Ectodermal cell (in vitro differentiated cells): ENCODE results near the gene NTM.

Source experiments
- H3K27ac ChIP-seq: 2 replicates; pipeline ENCODE4 v1.7.0; 2013; ENCODE audit warnings: mild to moderate bottlenecking, low read depth, low read length; ENCODE audit not compliant: insufficient read depth, poor library complexity, severe bottlenecking
- H3K27me3 ChIP-seq: 2 replicates; pipeline ENCODE4 v1.7.0; 2013; ENCODE audit warnings: mild to moderate bottlenecking, low read length; ENCODE audit not compliant: insufficient read depth, control insufficient read depth, poor library complexity, severe bottlenecking
- H3K36me3 ChIP-seq: one replicate; pipeline ENCODE4 v1.7.0; 2013; ENCODE audit warnings: low read length; ENCODE audit not compliant: control insufficient read depth, insufficient read depth
- H3K4me1 ChIP-seq: one replicate; pipeline ENCODE4 v1.7.0; 2013; ENCODE audit warnings: low read length; ENCODE audit not compliant: control insufficient read depth, insufficient read depth
- H3K4me3 ChIP-seq: 2 replicates; pipeline ENCODE4 v1.7.0; 2013; ENCODE audit warnings: low read depth, low read length, control low read depth; ENCODE audit not compliant: insufficient read depth
- H3K9me3 ChIP-seq: 2 replicates; pipeline ENCODE4 v1.7.0; 2013; ENCODE audit warnings: mild to moderate bottlenecking, low read length, moderate library complexity; ENCODE audit not compliant: control insufficient read depth
- WGBS, 2 experiments: methylation state at CpG; one replicate each; pipeline ENCODE4 v1.1.7; 2013; ENCODE audit warnings: missing lambda C conversion rate in 2 of 2; 5-methylcytosine and 5-hydroxymethylcytosine counted together

Gene NTM

DNA sequence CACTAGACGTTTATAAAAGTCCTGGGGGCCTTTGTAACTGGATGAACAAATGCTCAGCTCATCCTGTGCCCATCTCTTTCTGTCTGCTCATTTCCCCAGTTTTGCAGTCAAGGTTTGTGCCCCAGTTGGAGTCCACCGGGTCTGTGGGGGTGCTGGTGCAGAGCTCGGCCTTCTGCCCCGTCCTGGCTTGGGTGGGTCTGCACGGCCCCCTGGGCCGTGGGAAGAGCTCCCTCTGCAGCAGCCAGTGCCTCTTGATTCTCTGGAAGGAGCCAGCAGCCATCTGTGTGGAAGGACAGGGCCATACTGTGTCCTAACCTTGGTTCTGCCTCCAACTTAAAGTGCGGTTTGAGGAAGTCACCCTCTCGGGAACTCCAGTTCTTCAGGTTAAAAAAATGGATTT is 140.2 kb downstream of the NTM start:
- Histone ChIP-seq H3K9me3 (no peaks in the 10 kb centered on the region), H3K27ac (no peak overlapping the region), H3K4me1 (no peaks in the 10 kb centered on the region), H3K36me3 (no peaks in the 10 kb centered on the region), H3K27me3 (no peaks in the 10 kb centered on the region), H3K4me3 (no peak overlapping the region)
- 90 to 92% methylated on average over 8 of the region's 8 CpGs for WGBS, 2 experiments

DNA sequence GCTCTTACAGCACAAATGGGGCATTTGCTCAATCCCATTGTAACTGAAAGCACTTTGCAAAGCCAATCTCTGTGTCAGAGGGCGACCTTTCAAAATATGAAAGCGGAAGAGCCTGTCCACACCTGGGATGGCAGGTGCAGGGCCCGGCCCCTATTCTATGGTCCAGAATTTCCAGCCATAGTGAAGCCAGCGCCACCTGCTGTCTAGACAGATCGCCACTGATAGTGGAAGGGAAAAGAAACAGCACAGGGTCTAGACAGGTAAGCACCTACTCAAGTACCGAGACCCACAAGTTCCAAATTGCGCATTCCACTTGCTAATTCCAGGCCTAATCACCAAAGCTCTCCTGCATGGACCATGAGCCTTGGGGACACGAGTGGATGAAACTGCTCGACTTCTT is 141.4 kb downstream of the NTM start:
- no peaks in the 10 kb centered on the region for H3K36me3 ChIP-seq
- H3K27me3 ChIP-seq, result no peaks in the 10 kb centered on the region
- H3K4me3 ChIP-seq, result no peak overlapping the region
- no peaks in the 10 kb centered on the region for H3K9me3 ChIP-seq
- no peaks in the 10 kb centered on the region for H3K4me1 ChIP-seq
- no peak overlapping the region for H3K27ac ChIP-seq
- 53 to 58% methylated on average over 9 of the region's 9 CpGs for WGBS, 2 experiments

- Histone ChIP-seq H3K9me3 (no peaks in the 10 kb centered on the region), H3K4me1 (no peaks in the 10 kb centered on the region), H3K4me3 (no peak overlapping the region), H3K27me3 (no peaks in the 10 kb centered on the region), H3K36me3 (no peaks in the 10 kb centered on the region), H3K27ac (no peak overlapping the region)
- WGBS, 2 experiments, result 85 to 90% methylated on average over 3 of the region's 3 CpGs
These were observed 141.8 kb downstream of the NTM start for GRCh38 chr11:131512228-131512627.

- 96 to 100% methylated on average over 6 of the region's 6 CpGs for WGBS, 2 experiments
These were observed 143.6 kb downstream of the NTM start for GRCh38 chr11:131514062-131514461.

GRCh38 chr11:131518305-131518838 is 148.0 kb downstream of the NTM start:
- WGBS, 2 experiments, result 60% methylated on average over 1 of the region's 1 CpG; no CpG with 5 or more reads in 1 of the 2 experiments
- no peaks in the 10 kb centered on the region for H3K9me3 ChIP-seq
- no peak overlapping the region for H3K27ac ChIP-seq
- H3K27me3 ChIP-seq, result no peaks in the 10 kb centered on the region
- H3K4me1 ChIP-seq, result no peaks in the 10 kb centered on the region
- no peaks in the 10 kb centered on the region for H3K36me3 ChIP-seq
- no peak overlapping the region for H3K4me3 ChIP-seq

More at GRCh38 chr11:131514062-131514461, 143.6 kb downstream of the NTM start:
- Histone ChIP-seq H3K4me3 (no peak overlapping the region), H3K36me3 (no peaks in the 10 kb centered on the region), H3K27ac (no peak overlapping the region), H3K4me1 (no peaks in the 10 kb centered on the region), H3K27me3 (no peaks in the 10 kb centered on the region), H3K9me3 (no peaks in the 10 kb centered on the region)

GRCh38 chr11:131522851-131523250 is 152.4 kb downstream of the NTM start:
- 91 to 98% methylated on average over 2 of the region's 2 CpGs for WGBS, 2 experiments
- no peaks in the 10 kb centered on the region for H3K36me3 ChIP-seq
- no peaks in the 10 kb centered on the region for H3K9me3 ChIP-seq
- H3K4me1 ChIP-seq, result no peaks in the 10 kb centered on the region
- H3K27me3 ChIP-seq, result no peaks in the 10 kb centered on the region
- no peak overlapping the region for H3K27ac ChIP-seq
- H3K4me3 ChIP-seq, result no peak overlapping the region

DNA sequence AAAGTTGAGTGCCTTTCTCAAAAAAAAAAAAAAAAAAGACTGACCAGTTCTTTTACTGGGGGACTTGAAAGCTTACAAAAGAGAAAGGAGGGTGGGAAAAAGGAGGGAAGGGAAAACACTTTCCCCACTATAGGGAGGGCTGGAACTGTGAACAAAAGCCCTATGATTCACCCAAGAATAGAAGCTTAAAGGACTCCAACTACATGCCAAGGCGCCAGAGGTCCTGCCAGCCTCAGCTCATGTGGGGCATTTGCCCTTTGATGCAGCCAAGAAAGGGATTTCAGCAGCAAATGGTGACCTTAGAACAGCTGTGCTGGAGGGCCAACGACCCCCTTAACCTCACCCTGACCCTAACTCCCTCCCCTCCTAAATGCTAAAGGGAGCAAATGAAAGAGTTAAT is 160.0 kb downstream of the NTM start:
- 58 to 78% methylated on average over 1 to 2 of the region's 2 CpGs for WGBS, 2 experiments
- no peak overlapping the region for H3K27ac ChIP-seq
- H3K27me3 ChIP-seq, result no peaks in the 10 kb centered on the region
- no peaks in the 10 kb centered on the region for H3K9me3 ChIP-seq
- no peaks in the 10 kb centered on the region for H3K36me3 ChIP-seq
- H3K4me3 ChIP-seq, result no peak overlapping the region
- peaks cover 20% of the 10 kb centered on the region for H3K4me1 ChIP-seq

- H3K27ac ChIP-seq, result no peak overlapping the region
- no peaks in the 10 kb centered on the region for H3K27me3 ChIP-seq
- peaks cover 20% of the 10 kb centered on the region for H3K4me1 ChIP-seq
- no peaks in the 10 kb centered on the region for H3K9me3 ChIP-seq
- no peak overlapping the region for H3K4me3 ChIP-seq
- H3K36me3 ChIP-seq, result no peaks in the 10 kb centered on the region
- 94 to 95% methylated on average over 8 of the region's 8 CpGs for WGBS, 2 experiments
These were observed 162.7 kb downstream of the NTM start for GRCh38 chr11:131533149-131533548.

DNA sequence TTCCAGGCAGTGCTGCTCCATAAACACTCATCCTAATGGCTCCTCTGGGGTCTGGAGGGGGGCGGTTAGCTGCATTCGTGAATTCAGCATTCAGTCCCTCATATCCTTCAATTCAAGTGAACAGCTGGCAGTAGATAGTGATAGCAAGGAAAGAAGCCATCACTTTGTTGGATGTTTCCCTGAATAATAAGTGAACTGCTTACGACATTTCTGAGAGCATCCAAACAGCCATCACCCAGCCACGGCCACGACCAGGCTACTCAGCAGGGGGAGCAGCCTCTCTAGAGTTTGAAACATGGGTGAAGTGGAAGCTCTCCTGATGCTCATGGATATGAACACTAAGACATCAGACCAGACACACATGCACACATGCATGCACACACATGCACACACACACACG is 163.6 kb downstream of the NTM start:
- no peaks in the 10 kb centered on the region for H3K9me3 ChIP-seq
- H3K4me3 ChIP-seq, result no peak overlapping the region
- H3K27ac ChIP-seq, result no peak overlapping the region
- no peaks in the 10 kb centered on the region for H3K27me3 ChIP-seq
- H3K4me1 ChIP-seq, result peaks cover 17% of the 10 kb centered on the region
- 88% methylated on average over 5 to 6 of the region's 6 CpGs for WGBS, 2 experiments
- no peaks in the 10 kb centered on the region for H3K36me3 ChIP-seq

DNA sequence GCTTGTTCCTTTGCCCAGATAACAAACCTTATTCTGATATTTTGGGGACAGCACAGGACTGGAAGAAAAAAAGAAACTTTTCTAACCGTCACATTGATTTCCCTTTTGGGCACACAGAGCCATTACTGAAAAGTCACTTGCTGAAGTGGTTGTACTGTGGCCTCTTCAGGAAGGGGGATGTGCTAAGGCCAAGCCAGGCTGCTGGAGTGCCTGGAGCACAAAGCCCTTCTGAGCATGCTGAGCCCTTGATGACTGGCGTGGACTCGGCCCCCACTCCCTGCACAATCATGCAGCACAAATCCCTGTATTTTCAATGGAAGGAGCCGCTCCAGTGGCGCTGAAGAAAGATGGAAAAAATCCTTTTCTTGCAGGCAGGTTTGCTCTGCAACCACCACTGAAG is 164.2 kb downstream of the NTM start:
- H3K27ac ChIP-seq, result no peak overlapping the region
- 70 to 74% methylated on average over 5 of the region's 5 CpGs for WGBS, 2 experiments
- H3K4me1 ChIP-seq, result peaks cover 12% of the 10 kb centered on the region
- no peak overlapping the region for H3K4me3 ChIP-seq
- H3K36me3 ChIP-seq, result no peaks in the 10 kb centered on the region
- no peaks in the 10 kb centered on the region for H3K27me3 ChIP-seq
- no peaks in the 10 kb centered on the region for H3K9me3 ChIP-seq

- 94 to 100% methylated on average over 2 of the region's 2 CpGs for WGBS, 2 experiments
- no peaks in the 10 kb centered on the region for H3K27me3 ChIP-seq
These were observed 165.7 kb downstream of the NTM start for GRCh38 chr11:131536159-131536558.

More at GRCh38 chr11:131536159-131536558, 165.7 kb downstream of the NTM start:
- Histone ChIP-seq H3K4me1 (no peaks in the 10 kb centered on the region), H3K9me3 (peaks cover 3% of the 10 kb centered on the region), H3K36me3 (no peaks in the 10 kb centered on the region), H3K4me3 (no peak overlapping the region), H3K27ac (no peak overlapping the region)
